A673 (cell line): ENCODE data around the gene KIAA0753. TPM values are rescaled to one million over a fixed set of nuclear protein-coding genes. Genes with fewer than 3 reads are reported as not detected.

ENCODE experiments used
- BruUV-seq: library from RNA; stranded (reverse); fragments of 400-500 nt; replicated peaks from 2 replicates; lab custom pipeline; 2021; lab: Mats Ljungman, UMichigan
- CTCF ChIA-PET: fragments of 300-600 bp; sonication (Branson Sonifier 250); formaldehyde crosslinking; loops from one replicate; lab custom pipeline; 2022; ENCODE audit warnings: antibody characterized with exemption; lab: Charles Lee
- POLR2A ChIA-PET: fragments of 300-600 bp; sonication (Branson Sonifier 250); formaldehyde crosslinking; loops from one replicate; lab custom pipeline; 2022; ENCODE audit warnings: antibody characterized with exemption; ENCODE audit not compliant: low non-redundant PET; lab: Charles Lee
- DNase-seq: peaks from one replicate; pipeline ENCODE4 v3.0.0-alpha.2; 2015; ENCODE audit warnings: low spot score
- H3K27ac ChIP-seq: fragments of 200-600 bp; sonication (generic); 2 replicates; pipeline ENCODE4 v1.5.1; 2016; ENCODE audit warnings: mixed run types, low read depth, mild to moderate bottlenecking, mixed read lengths, antibody characterized with exemption, low read length; ENCODE audit not compliant: poor library complexity, severe bottlenecking
- H3K27me3 ChIP-seq: fragments of 200-600 bp; sonication (generic); replicated peaks from 2 replicates; pipeline ENCODE4 v1.6.1; 2017; ENCODE audit warnings: mixed run types, low read depth, mild to moderate bottlenecking, mixed read lengths, antibody characterized with exemption, low read length; ENCODE audit not compliant: insufficient read depth, poor library complexity
- H3K36me3 ChIP-seq: fragments of 200-600 bp; sonication (generic); 2 replicates; pipeline ENCODE4 v1.6.1; 2016; ENCODE audit warnings: mixed run types, mild to moderate bottlenecking, mixed read lengths, antibody characterized with exemption, low read length; ENCODE audit not compliant: insufficient read depth, poor library complexity, severe bottlenecking
- H3K4me1 ChIP-seq: fragments of 200-600 bp; sonication (generic); 2 replicates; pipeline ENCODE4 v1.6.1; 2017; ENCODE audit warnings: mixed run types, mild to moderate bottlenecking, mixed read lengths, antibody characterized with exemption, low read length; ENCODE audit not compliant: insufficient read depth, poor library complexity, severe bottlenecking
- H3K4me3 ChIP-seq: fragments of 200-600 bp; sonication (generic); 2 replicates; pipeline ENCODE4 v1.5.1; 2016; ENCODE audit warnings: low read depth, mixed run types, mild to moderate bottlenecking, mixed read lengths, low read length; ENCODE audit not compliant: poor library complexity, severe bottlenecking
- H3K9me3 ChIP-seq: fragments of 200-600 bp; sonication (generic); 2 replicates; pipeline ENCODE4 v1.6.1; 2016; ENCODE audit warnings: mixed run types, low read depth, mild to moderate bottlenecking, mixed read lengths, antibody characterized with exemption, low read length; ENCODE audit not compliant: poor library complexity, severe bottlenecking
- EZH2 ChIP-seq: fragments of 200-600 bp; sonication (generic); IDR thresholded peaks from 2 replicates; pipeline ENCODE4 v1.6.1; 2017; ENCODE audit warnings: borderline replicate concordance, low read depth, mild to moderate bottlenecking, mixed read lengths, antibody characterized with exemption, low read length; ENCODE audit not compliant: poor library complexity, severe bottlenecking
- intact Hi-C: fragments of 100-400 bp; cut with micrococcal nuclease; formaldehyde crosslinking; loops from one replicate; pipeline ENCODE4 v1.10.0; 2022; ENCODE audit not compliant: unreplicated experiment
- total RNA-seq: library from RNA; stranded (reverse); gene quantifications from 2 replicates; pipeline ENCODE4 v1.2.3, GENCODE V29; 2021
- TF ChIP-seq, protein P1 (sequence below): fragments of 300-800, 200-600 bp; sonication (generic); conservative IDR thresholded peaks from 2 replicates; pipeline ENCODE4 v1.5.1; 2017; ENCODE audit warnings: low read depth, mild to moderate bottlenecking, antibody characterized with exemption, low read length, moderate library complexity, mixed read lengths

KIAA0753 gene
- total RNA-seq, 1 experiment from 2014 or later: 41.2 TPM

- intact Hi-C loops: no loop called here
- BruUV-seq: no TSS peak
- Histone ChIP-seq H3K27ac (no peak overlapping the region), H3K9me3 (no peaks in the 10 kb centered on the region), H3K4me3 (no peak overlapping the region), H3K27me3 (peaks cover 16% of the 10 kb centered on the region), H3K36me3 (no peaks in the 10 kb centered on the region), H3K4me1 (no peaks in the 10 kb centered on the region)
- DNase-seq: no peak
- TF ChIP-seq, protein P1, sequence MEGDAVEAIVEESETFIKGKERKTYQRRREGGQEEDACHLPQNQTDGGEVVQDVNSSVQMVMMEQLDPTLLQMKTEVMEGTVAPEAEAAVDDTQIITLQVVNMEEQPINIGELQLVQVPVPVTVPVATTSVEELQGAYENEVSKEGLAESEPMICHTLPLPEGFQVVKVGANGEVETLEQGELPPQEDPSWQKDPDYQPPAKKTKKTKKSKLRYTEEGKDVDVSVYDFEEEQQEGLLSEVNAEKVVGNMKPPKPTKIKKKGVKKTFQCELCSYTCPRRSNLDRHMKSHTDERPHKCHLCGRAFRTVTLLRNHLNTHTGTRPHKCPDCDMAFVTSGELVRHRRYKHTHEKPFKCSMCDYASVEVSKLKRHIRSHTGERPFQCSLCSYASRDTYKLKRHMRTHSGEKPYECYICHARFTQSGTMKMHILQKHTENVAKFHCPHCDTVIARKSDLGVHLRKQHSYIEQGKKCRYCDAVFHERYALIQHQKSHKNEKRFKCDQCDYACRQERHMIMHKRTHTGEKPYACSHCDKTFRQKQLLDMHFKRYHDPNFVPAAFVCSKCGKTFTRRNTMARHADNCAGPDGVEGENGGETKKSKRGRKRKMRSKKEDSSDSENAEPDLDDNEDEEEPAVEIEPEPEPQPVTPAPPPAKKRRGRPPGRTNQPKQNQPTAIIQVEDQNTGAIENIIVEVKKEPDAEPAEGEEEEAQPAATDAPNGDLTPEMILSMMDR: no peak
- no peak for TF ChIP-seq EZH2
- POLR2A ChIA-PET: no interaction called here
- CTCF ChIA-PET: no interaction called here
Observed at GRCh38 chr17:6677158-6677831, 36.8 kb upstream of the KIAA0753 start.

DNA sequence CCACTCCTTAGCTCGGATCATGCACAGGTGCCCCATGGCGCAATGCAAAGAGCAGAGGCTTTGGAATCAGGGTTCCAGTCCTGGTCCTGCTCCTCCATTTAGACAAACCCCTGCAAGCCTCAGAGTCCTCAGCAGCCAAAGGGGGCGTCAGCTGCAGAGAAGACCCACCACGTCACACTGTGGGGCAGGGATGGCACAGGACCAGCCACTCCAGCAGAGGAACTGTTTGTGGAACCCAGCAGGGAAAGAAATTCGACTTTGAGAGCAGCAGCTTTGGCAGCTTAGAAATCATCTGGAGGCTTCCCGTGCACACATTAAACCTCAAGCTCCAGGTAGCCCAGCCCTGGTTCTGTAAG lies 36.3 kb upstream of the KIAA0753 start:
- peaks cover 16% of the 10 kb centered on the region for H3K27me3 ChIP-seq
- no peak for DNase-seq
- no peak for TF ChIP-seq EZH2
- TF ChIP-seq, protein P1: no peak
- H3K36me3 ChIP-seq: no peaks in the 10 kb centered on the region
- H3K4me1 ChIP-seq: no peaks in the 10 kb centered on the region
- H3K4me3 ChIP-seq: no peak overlapping the region
- CTCF ChIA-PET: no interaction called here
- H3K27ac ChIP-seq: no peak overlapping the region
- intact Hi-C loops: no loop called here
- POLR2A ChIA-PET: no interaction called here
- no TSS peak for BruUV-seq
- H3K9me3 ChIP-seq: no peaks in the 10 kb centered on the region

DNA sequence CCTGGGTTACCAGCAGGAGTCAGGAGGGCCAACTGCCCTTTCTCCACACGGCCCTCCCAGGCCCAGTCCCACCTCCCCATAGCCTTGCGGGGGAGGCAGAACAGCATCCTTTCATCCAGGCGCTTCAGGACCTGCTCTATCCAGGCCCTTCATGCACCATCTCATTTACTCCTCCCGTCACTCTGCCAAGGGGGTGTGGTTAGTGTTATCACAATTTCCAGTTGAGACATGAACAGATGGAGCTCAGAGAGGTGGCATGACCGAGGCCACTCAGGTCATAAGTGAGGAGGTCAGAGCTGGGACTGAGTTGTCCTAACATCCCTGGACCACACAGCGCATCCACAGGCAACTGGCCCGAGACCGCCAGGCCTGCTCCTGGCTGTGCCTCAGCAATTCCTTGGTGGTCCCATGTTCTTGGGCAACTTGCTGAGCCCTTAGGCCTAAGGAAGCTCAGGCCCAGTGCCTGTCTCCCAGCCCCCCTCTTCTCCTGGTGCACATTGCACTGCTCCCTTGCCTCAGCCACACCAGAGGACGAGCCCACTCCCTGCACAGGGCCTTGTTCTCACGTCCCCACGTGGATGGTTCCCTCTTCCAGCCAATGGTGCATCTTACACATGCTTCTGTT lies 34.8 kb upstream of the KIAA0753 start:
- no TSS peak for BruUV-seq
- H3K27ac ChIP-seq: no peak overlapping the region
- H3K27me3 ChIP-seq: peaks cover 12% of the 10 kb centered on the region
- H3K4me3 ChIP-seq: no peak overlapping the region
- intact Hi-C loops: no loop called here
- TF ChIP-seq EZH2: no peak
- TF ChIP-seq, protein P1: no peak
- no peaks in the 10 kb centered on the region for H3K36me3 ChIP-seq
- ChIA-PET POLR2A (no interaction called here), CTCF (no interaction called here)
- H3K9me3 ChIP-seq: no peaks in the 10 kb centered on the region
- DNase-seq: no peak
- H3K4me1 ChIP-seq: no peaks in the 10 kb centered on the region
